Measurements from ENCODE around the gene PLET1. TPM values are rescaled to one million over a fixed set of nuclear protein-coding genes. Genes with fewer than 3 reads are reported as not detected.

Gene PLET1
- total RNA-seq, 2 experiments from 2014 or later, result not detected

GRCh38 chr11:112219476-112220232 lies 41.0 kb downstream of the PLET1 start:
- peak; percentile 88 for TF ChIP-seq CTCF (conservative IDR thresholded peaks at IDR 0.05; ENCODE audit: low read length)
- no peak for TF ChIP-seq EZH2phosphoT487 (IDR thresholded peaks at IDR 0.05; ENCODE audit: borderline replicate concordance, low read depth, low read length)
- Histone ChIP-seq H3K9me3 (ENCODE audit: low read length) (no peaks in the 10 kb centered on the region), H3K27ac (ENCODE audit: low read depth, low read length, poor library complexity, severe bottlenecking) (no peak overlapping the region), H3K79me2 (ENCODE audit: insufficient read depth, low read depth, low read length) (no peaks in the 10 kb centered on the region), H3K4me1 (ENCODE audit: insufficient read depth, low read length, poor library complexity, severe bottlenecking) (no peaks in the 10 kb centered on the region), H2AFZ (ENCODE audit: low read length) (peak overlapping the region; percentile 35; the same call in 1 of the 2 replicates), H3K4me2 (ENCODE audit: low read length) (no peak overlapping the region), H3K36me3 (ENCODE audit: insufficient read depth, low read length) (no peaks in the 10 kb centered on the region), H3K9me2 (ENCODE audit: insufficient read depth, low read length) (no peaks in the 10 kb centered on the region), H4K20me1 (ENCODE audit: insufficient read depth, low read length) (no peaks in the 10 kb centered on the region), H3K4me3 (ENCODE audit: low read depth, low read length, poor library complexity, severe bottlenecking) (no peak overlapping the region)
- ChIA-PET POLR2A (interaction anchor here (1.1 kb wide), 1 partner anchor 183 kb away, joined by 3 read pairs; no protein-coding TSS in a partner anchor), CTCF (ENCODE audit: unreplicated experiment) (interaction anchor here (0.6 to 3.3 kb wide), 5 partner anchors 10 to 336 kb away, joined by 3 to 23 read pairs (median 3); no protein-coding TSS in a partner anchor)
- no TSS peak for BruUV-seq (replicated peaks)
- DNase-seq (ENCODE audit: low spot score), result peak; percentile 79
- intact Hi-C loops (cut with micrococcal nuclease; ENCODE audit: unreplicated experiment), result loop anchor here (1.0 to 10.0 kb wide), 5 partner anchors 61 to 1070 kb away; no protein-coding TSS in a partner anchor

- TF ChIP-seq EZH2phosphoT487 (IDR thresholded peaks at IDR 0.05; ENCODE audit: borderline replicate concordance, low read depth, low read length) (no peak), CTCF (conservative IDR thresholded peaks at IDR 0.05; ENCODE audit: low read length) (no peak)
- intact Hi-C loops (cut with micrococcal nuclease; ENCODE audit: unreplicated experiment), result loop anchor here (10.0 kb wide), 1 partner anchor 368 kb away; no protein-coding TSS in a partner anchor
- Histone ChIP-seq H3K27ac (ENCODE audit: low read depth, low read length, poor library complexity, severe bottlenecking) (no peak overlapping the region), H3K4me2 (ENCODE audit: low read length) (no peak overlapping the region), H3K79me2 (ENCODE audit: insufficient read depth, low read depth, low read length) (no peaks in the 10 kb centered on the region), H3K36me3 (ENCODE audit: insufficient read depth, low read length) (no peaks in the 10 kb centered on the region), H3K9me2 (ENCODE audit: insufficient read depth, low read length) (no peaks in the 10 kb centered on the region), H2AFZ (ENCODE audit: low read length) (no peak overlapping the region), H3K9me3 (ENCODE audit: low read length) (no peaks in the 10 kb centered on the region), H3K4me1 (ENCODE audit: insufficient read depth, low read length, poor library complexity, severe bottlenecking) (no peaks in the 10 kb centered on the region), H4K20me1 (ENCODE audit: insufficient read depth, low read length) (no peaks in the 10 kb centered on the region), H3K4me3 (ENCODE audit: low read depth, low read length, poor library complexity, severe bottlenecking) (no peak overlapping the region)
- CTCF ChIA-PET (ENCODE audit: unreplicated experiment), result no interaction called here
- no TSS peak for BruUV-seq (replicated peaks)
- DNase-seq (ENCODE audit: low spot score), result no peak
- POLR2A ChIA-PET, result interaction anchor here (0.7 kb wide), 1 partner anchor 10 kb away, joined by 4 read pairs; the partner anchor contains the start of gene PTS
Observed at GRCh38 chr11:112216561-112217105, 44.0 kb downstream of the PLET1 start.
